ENCODE measurements around the gene PTPRN2. TPM values are rescaled to one million over a fixed set of nuclear protein-coding genes. Genes with fewer than 3 reads are reported as not detected.

PTPRN2 gene
- polyA plus RNA-seq, 1 of the 3 experiments (the other 2 are of a cell fraction): 4.0 TPM

DNA sequence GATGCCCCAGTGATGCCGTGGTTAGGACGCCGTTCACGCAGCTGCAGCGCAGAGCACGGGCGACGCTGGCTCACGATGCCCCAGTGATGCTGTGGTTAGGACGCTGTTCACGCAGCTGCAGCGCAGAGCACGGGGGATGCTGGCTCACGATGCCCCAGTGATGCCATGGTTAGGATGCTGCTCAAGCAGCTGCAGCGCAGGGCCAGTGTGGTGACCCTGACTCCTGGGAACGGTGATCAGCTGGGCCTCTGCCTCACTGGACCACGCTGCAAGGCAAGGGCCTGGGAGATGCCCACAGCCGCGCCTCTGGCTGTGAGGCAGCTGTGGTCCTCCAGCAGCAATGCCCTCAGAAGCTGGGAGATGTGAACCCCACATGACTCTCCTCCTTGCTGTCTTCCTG lies 970.2 kb downstream of the PTPRN2 start:
- Histone ChIP-seq H3K9me2 (no peaks in the 10 kb centered on the region), H3K4me1 (ENCODE audit: control insufficient read depth in 1 of 2, insufficient read depth in 2 of 2, low read depth in 1 of 2, low read length in 1 of 2) (no peaks in the 10 kb centered on the region), H3K4me2 (no peak overlapping the region), H2AFZ (ENCODE audit: low read depth) (no peak overlapping the region), H3K27ac (ENCODE audit: low read depth in 2 of 2, low read length in 1 of 2) (no peak overlapping the region), H4K20me1 (ENCODE audit: insufficient read depth) (no peaks in the 10 kb centered on the region), H3K27me3 (ENCODE audit: insufficient read depth) (no peaks in the 10 kb centered on the region), H3F3A (replicated peaks; ENCODE audit: insufficient read depth) (no peaks in the 10 kb centered on the region), H3K9me3 (no peaks in the 10 kb centered on the region), H3K9ac (no peak overlapping the region), H3K79me2 (ENCODE audit: insufficient read depth) (no peaks in the 10 kb centered on the region), H3K4me3 (ENCODE audit: low read depth in 2 of 2, low read length in 1 of 2) (no peak overlapping the region), H3K36me3 (replicated peaks in 1 of 2; ENCODE audit: control insufficient read depth in 1 of 2, insufficient read depth in 2 of 2, low read length in 1 of 2) (no peaks in the 10 kb centered on the region)
- ChIA-PET CTCF (interaction anchor here (0.6 kb wide), 1 partner anchor 237 kb away, joined by 3 read pairs; no protein-coding TSS in a partner anchor), POLR2A (no interaction called here)
- no peak for DNase-seq
- no peak for TF ChIP-seq EP300 (IDR thresholded peaks at IDR 0.05; ENCODE audit: borderline replicate concordance in 1 of 2, low read depth in 1 of 2, low read length in 1 of 2)
- no peak for TF ChIP-seq SIN3A (IDR thresholded peaks at IDR 0.05; ENCODE audit: borderline replicate concordance, low read depth, low read length)
- TF ChIP-seq, protein P1, sequence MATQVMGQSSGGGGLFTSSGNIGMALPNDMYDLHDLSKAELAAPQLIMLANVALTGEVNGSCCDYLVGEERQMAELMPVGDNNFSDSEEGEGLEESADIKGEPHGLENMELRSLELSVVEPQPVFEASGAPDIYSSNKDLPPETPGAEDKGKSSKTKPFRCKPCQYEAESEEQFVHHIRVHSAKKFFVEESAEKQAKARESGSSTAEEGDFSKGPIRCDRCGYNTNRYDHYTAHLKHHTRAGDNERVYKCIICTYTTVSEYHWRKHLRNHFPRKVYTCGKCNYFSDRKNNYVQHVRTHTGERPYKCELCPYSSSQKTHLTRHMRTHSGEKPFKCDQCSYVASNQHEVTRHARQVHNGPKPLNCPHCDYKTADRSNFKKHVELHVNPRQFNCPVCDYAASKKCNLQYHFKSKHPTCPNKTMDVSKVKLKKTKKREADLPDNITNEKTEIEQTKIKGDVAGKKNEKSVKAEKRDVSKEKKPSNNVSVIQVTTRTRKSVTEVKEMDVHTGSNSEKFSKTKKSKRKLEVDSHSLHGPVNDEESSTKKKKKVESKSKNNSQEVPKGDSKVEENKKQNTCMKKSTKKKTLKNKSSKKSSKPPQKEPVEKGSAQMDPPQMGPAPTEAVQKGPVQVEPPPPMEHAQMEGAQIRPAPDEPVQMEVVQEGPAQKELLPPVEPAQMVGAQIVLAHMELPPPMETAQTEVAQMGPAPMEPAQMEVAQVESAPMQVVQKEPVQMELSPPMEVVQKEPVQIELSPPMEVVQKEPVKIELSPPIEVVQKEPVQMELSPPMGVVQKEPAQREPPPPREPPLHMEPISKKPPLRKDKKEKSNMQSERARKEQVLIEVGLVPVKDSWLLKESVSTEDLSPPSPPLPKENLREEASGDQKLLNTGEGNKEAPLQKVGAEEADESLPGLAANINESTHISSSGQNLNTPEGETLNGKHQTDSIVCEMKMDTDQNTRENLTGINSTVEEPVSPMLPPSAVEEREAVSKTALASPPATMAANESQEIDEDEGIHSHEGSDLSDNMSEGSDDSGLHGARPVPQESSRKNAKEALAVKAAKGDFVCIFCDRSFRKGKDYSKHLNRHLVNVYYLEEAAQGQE (IDR thresholded peaks at IDR 0.05; ENCODE audit: low read depth, low read length): no peak
- TF ChIP-seq, protein P2, sequence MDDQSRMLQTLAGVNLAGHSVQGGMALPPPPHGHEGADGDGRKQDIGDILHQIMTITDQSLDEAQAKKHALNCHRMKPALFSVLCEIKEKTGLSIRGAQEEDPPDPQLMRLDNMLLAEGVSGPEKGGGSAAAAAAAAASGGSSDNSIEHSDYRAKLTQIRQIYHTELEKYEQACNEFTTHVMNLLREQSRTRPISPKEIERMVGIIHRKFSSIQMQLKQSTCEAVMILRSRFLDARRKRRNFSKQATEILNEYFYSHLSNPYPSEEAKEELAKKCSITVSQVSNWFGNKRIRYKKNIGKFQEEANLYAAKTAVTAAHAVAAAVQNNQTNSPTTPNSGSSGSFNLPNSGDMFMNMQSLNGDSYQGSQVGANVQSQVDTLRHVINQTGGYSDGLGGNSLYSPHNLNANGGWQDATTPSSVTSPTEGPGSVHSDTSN (IDR thresholded peaks at IDR 0.05): no peak
- WGBS (ENCODE audit: low lambda C conversion rate): 86% methylated on average over 4 of the region's 19 CpGs

DNA sequence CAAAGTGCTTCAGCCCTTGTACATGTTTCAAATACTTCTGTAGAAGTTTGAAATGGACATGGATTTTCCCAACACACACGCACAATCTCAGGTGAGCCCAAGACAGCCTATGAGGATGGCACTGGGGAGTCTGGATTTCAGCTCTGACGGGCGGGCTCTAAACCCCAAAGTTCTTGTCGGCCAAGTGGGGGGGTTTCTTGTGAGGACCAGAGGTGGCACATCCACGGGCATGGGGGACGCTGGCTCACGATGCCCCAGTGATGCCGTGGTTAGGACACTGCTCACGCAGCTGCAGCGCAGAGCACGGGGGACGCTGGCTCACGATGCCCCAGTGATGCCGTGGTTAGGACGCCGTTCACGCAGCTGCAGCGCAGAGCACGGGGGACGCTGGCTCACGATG lies 970.7 kb downstream of the PTPRN2 start:
- no peaks in the 10 kb centered on the region for H4K20me1 ChIP-seq (ENCODE audit: insufficient read depth)
- no peaks in the 10 kb centered on the region for H3K9me3 ChIP-seq
- no peak for TF ChIP-seq YY1 (IDR thresholded peaks at IDR 0.05; ENCODE audit: low read depth)
- no peak for TF ChIP-seq TAF1 (IDR thresholded peaks at IDR 0.05; ENCODE audit: borderline replicate concordance, low read depth, low read length)
- TF ChIP-seq, protein P1 (IDR thresholded peaks at IDR 0.05; ENCODE audit: low read depth, low read length): no peak
- TF ChIP-seq EP300 (IDR thresholded peaks at IDR 0.05; ENCODE audit: borderline replicate concordance in 1 of 2, low read depth in 1 of 2, low read length in 1 of 2): no peak
- TF ChIP-seq MEF2A (IDR thresholded peaks at IDR 0.05; ENCODE audit: borderline replicate concordance, low read depth): no peak
- TF ChIP-seq CHD2 (IDR thresholded peaks at IDR 0.05; ENCODE audit: low read length, partially characterized antibody): no peak
- DNase-seq: no peak
- no peaks in the 10 kb centered on the region for H3K4me1 ChIP-seq (ENCODE audit: control insufficient read depth in 1 of 2, insufficient read depth in 2 of 2, low read depth in 1 of 2, low read length in 1 of 2)
- ChIA-PET POLR2A (no interaction called here), CTCF (interaction anchor here (0.6 kb wide), 1 partner anchor 237 kb away, joined by 3 read pairs; no protein-coding TSS in a partner anchor)
- H3F3A ChIP-seq (replicated peaks; ENCODE audit: insufficient read depth): no peaks in the 10 kb centered on the region
- no peak overlapping the region for H3K9ac ChIP-seq
- no peaks in the 10 kb centered on the region for H3K36me3 ChIP-seq (replicated peaks in 1 of 2; ENCODE audit: control insufficient read depth in 1 of 2, insufficient read depth in 2 of 2, low read length in 1 of 2)
- no peak overlapping the region for H3K4me2 ChIP-seq
- H2AFZ ChIP-seq (ENCODE audit: low read depth): no peak overlapping the region
- H3K9me2 ChIP-seq: no peaks in the 10 kb centered on the region
- H3K79me2 ChIP-seq (ENCODE audit: insufficient read depth): no peaks in the 10 kb centered on the region
- H3K4me3 ChIP-seq (ENCODE audit: low read depth in 2 of 2, low read length in 1 of 2): no peak overlapping the region
- WGBS (ENCODE audit: low lambda C conversion rate): 78% methylated on average over 20 of the region's 21 CpGs
- no peaks in the 10 kb centered on the region for H3K27me3 ChIP-seq (ENCODE audit: insufficient read depth)
- H3K27ac ChIP-seq (ENCODE audit: low read depth in 2 of 2, low read length in 1 of 2): no peak overlapping the region
